ENCODE measurements around the gene EXOSC7. TPM values are rescaled to one million over a fixed set of nuclear protein-coding genes. Genes with fewer than 3 reads are reported as not detected.
"Not testable (repeated sequence)": the region's sequence is repeated elsewhere in the genome, so short reads cannot be mapped to it uniquely, and the experiment has no call there.

Gene EXOSC7
- total RNA-seq, 1 experiment from 2014 or later: 88.7 TPM

DNA sequence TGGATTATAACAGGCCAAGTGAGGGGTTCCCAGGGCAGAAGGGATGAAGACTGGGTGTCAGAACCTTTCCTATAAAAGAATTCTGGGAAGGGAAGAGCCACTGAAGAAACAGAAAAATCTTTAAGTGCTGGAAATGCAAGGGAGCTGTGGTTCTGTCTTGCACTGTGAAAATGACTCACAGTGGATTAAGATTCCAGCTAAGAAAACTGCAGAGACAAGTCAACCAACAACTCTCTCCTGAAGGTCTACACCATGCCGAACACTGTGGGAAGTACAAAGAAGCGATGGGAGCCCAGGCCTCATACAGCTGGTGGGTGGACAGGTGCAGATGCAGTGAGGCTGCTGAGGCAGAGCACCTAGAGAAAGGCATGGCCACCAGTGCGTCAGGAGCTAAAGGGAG lies 27.8 kb upstream of the EXOSC7 start:
- Histone ChIP-seq H2BK120ac (ENCODE audit: low read depth, low read length, poor library complexity, severe bottlenecking) (no peak overlapping the region), H2BK20ac (ENCODE audit: low read depth, low read length, poor library complexity, severe bottlenecking) (no peak overlapping the region), H2AK5ac (ENCODE audit: insufficient read length, low read length) (no peak overlapping the region), H3K14ac (ENCODE audit: insufficient read depth, low read length) (no peak overlapping the region), H3K4me2 (ENCODE audit: insufficient read depth, insufficient read length, low read length) (no peak overlapping the region), H3K9ac (ENCODE audit: extremely low read depth, insufficient read length, low read length) (no peak overlapping the region), H3K4me1 (ENCODE audit: insufficient read depth, low read length) (peaks cover 3% of the 10 kb centered on the region; the same call in 1 of the 2 replicates), H3K56ac (ENCODE audit: insufficient read length, low read depth, low read length) (no peak overlapping the region), H3K18ac (ENCODE audit: insufficient read length, low read depth, low read length) (no peak overlapping the region), H3T11ph (ENCODE audit: low read length) (no peak overlapping the region), H4K8ac (replicated peaks; ENCODE audit: insufficient read length, low read depth, low read length) (no peak overlapping the region), H2BK5ac (ENCODE audit: insufficient read length, low read length) (no peak overlapping the region), H3K23ac (ENCODE audit: insufficient read length, low read depth, low read length) (no peak overlapping the region), H3K9me3 (ENCODE audit: control insufficient read depth, low read depth, low read length) (no peaks in the 10 kb centered on the region), H3K79me1 (ENCODE audit: insufficient read depth, low read depth, low read length, poor library complexity, severe bottlenecking) (no peaks in the 10 kb centered on the region), H3K23me2 (ENCODE audit: insufficient read length, low read depth, low read length, poor library complexity, severe bottlenecking) (no peaks in the 10 kb centered on the region), H3K27me3 (ENCODE audit: insufficient read depth, low read length) (no peaks in the 10 kb centered on the region), H3K79me2 (ENCODE audit: insufficient read depth, low read length) (no peaks in the 10 kb centered on the region; the same call in 1 of the 2 replicates), H2BK15ac (ENCODE audit: low read depth, low read length) (no peak overlapping the region), H4K91ac (ENCODE audit: insufficient read length, low read depth, low read length) (no peak overlapping the region), H2BK12ac (ENCODE audit: insufficient read length, low read depth, low read length) (no peak overlapping the region), H3K4ac (ENCODE audit: low read depth, low read length) (no peak overlapping the region), H2AFZ (ENCODE audit: low read length) (no peak overlapping the region), H4K20me1 (ENCODE audit: control insufficient read depth, insufficient read depth, insufficient read length) (no peaks in the 10 kb centered on the region), H4K5ac (ENCODE audit: insufficient read length, low read depth, low read length) (no peak overlapping the region), H3K27ac (ENCODE audit: insufficient read length, low read depth, low read length) (no peak overlapping the region)
- TF ChIP-seq, protein P1, sequence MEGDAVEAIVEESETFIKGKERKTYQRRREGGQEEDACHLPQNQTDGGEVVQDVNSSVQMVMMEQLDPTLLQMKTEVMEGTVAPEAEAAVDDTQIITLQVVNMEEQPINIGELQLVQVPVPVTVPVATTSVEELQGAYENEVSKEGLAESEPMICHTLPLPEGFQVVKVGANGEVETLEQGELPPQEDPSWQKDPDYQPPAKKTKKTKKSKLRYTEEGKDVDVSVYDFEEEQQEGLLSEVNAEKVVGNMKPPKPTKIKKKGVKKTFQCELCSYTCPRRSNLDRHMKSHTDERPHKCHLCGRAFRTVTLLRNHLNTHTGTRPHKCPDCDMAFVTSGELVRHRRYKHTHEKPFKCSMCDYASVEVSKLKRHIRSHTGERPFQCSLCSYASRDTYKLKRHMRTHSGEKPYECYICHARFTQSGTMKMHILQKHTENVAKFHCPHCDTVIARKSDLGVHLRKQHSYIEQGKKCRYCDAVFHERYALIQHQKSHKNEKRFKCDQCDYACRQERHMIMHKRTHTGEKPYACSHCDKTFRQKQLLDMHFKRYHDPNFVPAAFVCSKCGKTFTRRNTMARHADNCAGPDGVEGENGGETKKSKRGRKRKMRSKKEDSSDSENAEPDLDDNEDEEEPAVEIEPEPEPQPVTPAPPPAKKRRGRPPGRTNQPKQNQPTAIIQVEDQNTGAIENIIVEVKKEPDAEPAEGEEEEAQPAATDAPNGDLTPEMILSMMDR (conservative IDR thresholded peaks at IDR 0.05): no peak
- Mint-ChIP-seq H3K27me3 (ENCODE audit: low read depth) (no peaks in the 10 kb centered on the region), H3K4me3 (no peak overlapping the region; a peak in 1 of 5 replicates), H3K4me1 (peaks cover 7 to 10% of the 10 kb centered on the region in 2 experiments), H3K9me3 (no peaks in the 10 kb centered on the region), H3K36me3 (ENCODE audit: insufficient read depth in 1 of 3, low read depth in 3 of 3) (peaks cover 5 to 19% (median 7%) of the 10 kb centered on the region in 3 experiments; a peak in 6 of 7 replicates), H3K27ac (peak overlapping the region in 1 of 3 experiments; percentile 72; a peak in 3 of 7 replicates)
- no CpG with 5 or more reads among the region's 3 CpGs for WGBS (ENCODE audit: extremely low coverage, insufficient read length, low lambda C conversion rate)
- DNase-seq: no peak

DNA sequence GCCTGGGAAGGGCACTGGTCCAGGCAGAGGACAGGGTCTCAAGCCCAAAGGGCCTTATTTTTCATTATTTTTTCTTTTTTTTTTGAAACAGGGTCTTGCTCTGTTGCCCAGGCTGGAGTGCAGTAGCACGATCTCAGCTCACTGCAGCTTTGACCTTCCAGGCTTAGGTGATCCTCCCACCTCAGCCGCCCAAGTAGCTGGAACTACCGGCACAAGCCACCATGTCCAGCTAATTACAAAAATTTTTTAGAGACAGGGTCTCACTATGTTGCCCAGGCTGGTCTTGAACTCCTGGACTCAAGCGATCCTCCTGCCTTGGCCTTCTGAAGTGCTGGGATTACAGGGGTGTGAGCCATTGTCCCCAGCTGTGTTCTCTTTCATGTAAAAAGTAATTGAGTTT lies 26.3 kb upstream of the EXOSC7 start:
- not testable (repeated sequence) for H3K23me2 ChIP-seq (ENCODE audit: insufficient read length, low read depth, low read length, poor library complexity, severe bottlenecking); H3K23ac ChIP-seq (ENCODE audit: insufficient read length, low read depth, low read length); DNase-seq; H3K27ac ChIP-seq (ENCODE audit: insufficient read length, low read depth, low read length); H3K56ac ChIP-seq (ENCODE audit: insufficient read length, low read depth, low read length); H2BK12ac ChIP-seq (ENCODE audit: insufficient read length, low read depth, low read length); H2AFZ ChIP-seq (ENCODE audit: low read length); H3K4me3 Mint-ChIP-seq; H3K9ac ChIP-seq (ENCODE audit: extremely low read depth, insufficient read length, low read length); H3K27me3 ChIP-seq (ENCODE audit: insufficient read depth, low read length); H2BK120ac ChIP-seq (ENCODE audit: low read depth, low read length, poor library complexity, severe bottlenecking); H4K91ac ChIP-seq (ENCODE audit: insufficient read length, low read depth, low read length); H3K27me3 Mint-ChIP-seq (ENCODE audit: low read depth); H3K4me1 ChIP-seq (ENCODE audit: insufficient read depth, low read length); H4K5ac ChIP-seq (ENCODE audit: insufficient read length, low read depth, low read length); H3T11ph ChIP-seq (ENCODE audit: low read length); H2AK5ac ChIP-seq (ENCODE audit: insufficient read length, low read length); H3K9me3 ChIP-seq (ENCODE audit: control insufficient read depth, low read depth, low read length); H2BK20ac ChIP-seq (ENCODE audit: low read depth, low read length, poor library complexity, severe bottlenecking); H3K9me3 Mint-ChIP-seq; H3K4me2 ChIP-seq (ENCODE audit: insufficient read depth, insufficient read length, low read length); H3K18ac ChIP-seq (ENCODE audit: insufficient read length, low read depth, low read length); H3K79me2 ChIP-seq (ENCODE audit: insufficient read depth, low read length); H3K79me1 ChIP-seq (ENCODE audit: insufficient read depth, low read depth, low read length, poor library complexity, severe bottlenecking); H4K8ac ChIP-seq (replicated peaks; ENCODE audit: insufficient read length, low read depth, low read length); H2BK5ac ChIP-seq (ENCODE audit: insufficient read length, low read length); H3K14ac ChIP-seq (ENCODE audit: insufficient read depth, low read length); H3K4ac ChIP-seq (ENCODE audit: low read depth, low read length); H2BK15ac ChIP-seq (ENCODE audit: low read depth, low read length); H4K20me1 ChIP-seq (ENCODE audit: control insufficient read depth, insufficient read depth, insufficient read length)
- H3K4me1 Mint-ChIP-seq: peaks cover 7 to 10% of the 10 kb centered on the region in 2 experiments
- no CpG with 5 or more reads among the region's 4 CpGs for WGBS (ENCODE audit: extremely low coverage, insufficient read length, low lambda C conversion rate)
- peak overlapping the region in 1 of 3 experiments; percentile 71; a peak in 2 of 7 replicates for H3K27ac Mint-ChIP-seq
- peaks cover 2 to 16% (median 2%) of the 10 kb centered on the region in 3 experiments; a peak in 6 of 7 replicates for H3K36me3 Mint-ChIP-seq (ENCODE audit: insufficient read depth in 1 of 3, low read depth in 3 of 3)
